Common myeloid progenitor, CD34-positive (primary cell): Measurements from ENCODE around the gene TSPAN5.

Experiments used
- CTCF ChIA-PET: fragments of 350-600 bp; sonication (Branson Sonifier 250); formaldehyde crosslinking; loops from one replicate; lab custom pipeline; 2021; ENCODE audit warnings: antibody characterized with exemption; lab: Charles Lee
- POLR2A ChIA-PET: fragments of 350-600 bp; sonication (Branson Sonifier 250); formaldehyde crosslinking; loops from one replicate; lab custom pipeline; 2021; ENCODE audit warnings: antibody characterized with exemption; lab: Charles Lee
- DNase-seq, 3 donors: peaks; one replicate each; pipeline versions ENCODE4 v3.0.0 to v3.0.0-alpha.2; 2013
- H3K27ac ChIP-seq, 2 experiments: 1 replicate in 1 of 2; 2 replicates in 1 of 2; pipeline ENCODE4 v1.7.0; 2013; ENCODE audit warnings: inconsistent platforms in 2 of 2, low read length in 2 of 2, mild to moderate bottlenecking in 2 of 2, low read depth in 1 of 2, moderate library complexity in 1 of 2; ENCODE audit not compliant: severe bottlenecking in 2 of 2, insufficient read depth in 1 of 2, poor library complexity in 1 of 2
- H3K27me3 ChIP-seq, 5 experiments: replicated peaks in 2 of 5; 1 replicate in 3 of 5; 2 replicates in 2 of 5; pipeline versions ENCODE4 v1.6.1 to v1.7.0; 2013; ENCODE audit warnings: low read length in 4 of 5, mild to moderate bottlenecking in 2 of 5, moderate library complexity in 2 of 5, inconsistent platforms in 1 of 5; ENCODE audit not compliant: insufficient read depth in 5 of 5, control insufficient read depth in 4 of 5
- H3K36me3 ChIP-seq, 4 experiments: 1 replicate in 2 of 4; 2 replicates in 2 of 4; pipeline versions ENCODE4 v1.6.1 to v1.7.0; 2013; ENCODE audit warnings: low read length in 3 of 4, control low read depth in 1 of 4, mild to moderate bottlenecking in 1 of 4; ENCODE audit not compliant: control insufficient read depth in 4 of 4, insufficient read depth in 4 of 4
- H3K4me1 ChIP-seq, 4 experiments: 1 replicate in 3 of 4; 2 replicates in 1 of 4; pipeline versions ENCODE4 v1.6.1 to v1.7.1; 2013; ENCODE audit warnings: low read length in 3 of 4, mild to moderate bottlenecking in 3 of 4, control low read depth in 1 of 4, inconsistent platforms in 1 of 4, moderate library complexity in 1 of 4; ENCODE audit not compliant: control insufficient read depth in 4 of 4, insufficient read depth in 4 of 4; ENCODE audit errors: control extremely low read depth in 1 of 4
- H3K4me3 ChIP-seq, 7 experiments: 1 replicate in 4 of 7; 2 replicates in 3 of 7; pipeline versions ENCODE4 v1.5.1 to v1.7.0; 2013; ENCODE audit warnings: mild to moderate bottlenecking in 7 of 7, low read length in 6 of 7, moderate library complexity in 6 of 7, inconsistent platforms in 2 of 7, low read depth in 2 of 7, control low read depth in 1 of 7; ENCODE audit not compliant: insufficient read depth in 4 of 7, control insufficient read depth in 1 of 7; ENCODE audit errors: extremely low read depth in 1 of 7
- H3K9me3 ChIP-seq, 5 experiments: 1 replicate in 4 of 5; 2 replicates in 1 of 5; pipeline versions ENCODE4 v1.6.1 to v1.7.1; 2013; ENCODE audit warnings: low read length in 4 of 5, mild to moderate bottlenecking in 2 of 5, inconsistent platforms in 1 of 5, low read depth in 1 of 5, moderate library complexity in 1 of 5; ENCODE audit not compliant: control insufficient read depth in 4 of 5, insufficient read depth in 2 of 5; ENCODE audit errors: control extremely low read depth in 1 of 5
- WGBS: methylation state at CpG from one replicate; pipeline ENCODE4 v1.1.5; 2013; ENCODE audit not compliant: insufficient coverage; 5-methylcytosine and 5-hydroxymethylcytosine counted together

The TSPAN5 gene

DNA sequence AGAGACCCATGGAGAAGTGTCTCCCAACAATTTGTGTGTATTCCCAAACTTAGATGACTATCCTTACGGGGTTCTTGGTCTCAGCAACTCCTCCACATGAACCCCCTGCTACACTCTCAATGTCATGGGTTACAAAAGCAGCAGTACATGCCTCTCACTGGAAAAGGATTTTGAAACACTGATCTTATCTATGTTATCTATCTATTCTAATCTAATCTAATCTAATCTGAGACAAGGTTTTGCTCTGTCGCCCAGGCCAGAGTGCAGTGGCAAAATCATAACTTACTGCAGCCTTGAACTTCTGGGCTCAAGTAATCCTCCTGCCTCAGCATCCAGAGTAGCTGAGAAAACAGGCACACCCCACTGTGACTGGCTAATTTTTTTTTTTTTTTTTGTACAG lies 19.3 kb downstream of the TSPAN5 start:
- DNase-seq, result no peak
- CTCF ChIA-PET, result interaction anchor here (1.2 kb wide), 1 partner anchor 9 kb away, joined by 4 read pairs; no protein-coding TSS in a partner anchor
- H3K27me3 ChIP-seq, result no peaks in the 10 kb centered on the region
- no peaks in the 10 kb centered on the region for H3K36me3 ChIP-seq
- POLR2A ChIA-PET, result no interaction called here
- H3K9me3 ChIP-seq, result no peaks in the 10 kb centered on the region
- WGBS, result 100% methylated on average over 2 of the region's 2 CpGs
- H3K27ac ChIP-seq, result no peak overlapping the region
- H3K4me1 ChIP-seq, result no peaks in the 10 kb centered on the region
- no peak overlapping the region for H3K4me3 ChIP-seq

DNA sequence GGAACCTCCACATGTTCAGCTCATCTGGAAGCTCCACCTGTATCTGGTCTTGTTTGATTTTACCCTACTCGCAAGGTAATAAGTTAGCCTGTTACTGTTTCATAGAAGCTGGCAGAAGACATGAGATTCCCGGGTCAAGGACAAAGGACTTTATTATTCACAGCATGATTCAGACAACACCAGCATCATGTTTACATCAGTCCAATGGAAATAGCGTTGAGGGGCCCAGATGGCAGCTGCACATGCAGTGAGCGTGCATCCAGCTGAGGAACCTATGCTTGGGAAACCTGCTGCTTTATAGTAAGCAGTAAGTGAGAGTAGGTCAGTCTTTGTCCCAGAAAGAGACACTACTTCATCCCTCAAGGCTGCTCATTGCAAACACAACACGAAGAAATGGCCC lies 19.8 kb downstream of the TSPAN5 start:
- no peaks in the 10 kb centered on the region for H3K36me3 ChIP-seq
- POLR2A ChIA-PET, result no interaction called here
- H3K9me3 ChIP-seq, result no peaks in the 10 kb centered on the region
- CTCF ChIA-PET, result no interaction called here
- no peak for DNase-seq
- no peak overlapping the region for H3K27ac ChIP-seq
- no peak overlapping the region for H3K4me3 ChIP-seq
- 90% methylated on average over 2 of the region's 5 CpGs for WGBS
- H3K27me3 ChIP-seq, result no peaks in the 10 kb centered on the region
- no peaks in the 10 kb centered on the region for H3K4me1 ChIP-seq

DNA sequence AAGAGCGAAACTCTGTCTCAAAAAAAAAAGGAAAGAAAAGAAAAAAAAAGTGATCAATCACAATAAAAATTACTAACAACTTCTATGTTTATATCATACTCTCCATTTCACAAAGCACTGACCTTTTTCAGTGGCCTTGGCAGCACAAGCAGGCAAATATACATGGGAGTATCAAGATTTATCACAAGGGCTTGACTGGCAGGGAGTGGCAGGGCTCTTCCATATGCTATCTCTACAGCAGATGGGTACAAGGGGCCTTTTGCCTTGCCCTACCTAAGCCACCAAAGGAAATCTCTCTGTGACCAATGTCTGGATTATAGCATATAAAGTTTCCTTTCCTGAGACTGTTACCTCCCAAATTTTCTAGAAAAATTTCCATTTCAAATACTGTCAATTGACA lies 24.4 kb downstream of the TSPAN5 start:
- ChIA-PET CTCF (no interaction called here), POLR2A (no interaction called here)
- Histone ChIP-seq H3K27ac (no peak overlapping the region), H3K36me3 (no peaks in the 10 kb centered on the region), H3K9me3 (no peaks in the 10 kb centered on the region), H3K27me3 (no peaks in the 10 kb centered on the region), H3K4me3 (no peak overlapping the region), H3K4me1 (no peaks in the 10 kb centered on the region)
- WGBS, result no CpG with 5 or more reads among the region's 1 CpG
- DNase-seq, result no peak

DNA sequence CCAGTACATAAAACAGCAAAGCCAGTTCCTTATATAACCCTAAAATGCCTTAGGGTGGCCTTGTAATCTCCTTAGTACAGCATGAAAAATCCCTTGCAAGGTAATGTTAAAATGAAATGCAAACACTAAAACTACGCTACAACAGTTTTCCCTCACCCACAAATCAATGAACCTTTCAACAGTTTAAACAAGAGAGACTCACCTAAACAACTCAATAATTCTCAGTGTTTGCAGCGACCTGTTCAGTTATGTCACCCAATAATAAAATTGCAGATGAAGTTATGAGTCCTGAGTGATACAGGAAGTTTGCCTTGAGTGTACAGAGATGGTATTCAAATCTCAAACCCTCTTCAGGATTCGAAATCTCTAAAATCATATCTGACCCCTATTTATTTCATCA lies 25.3 kb downstream of the TSPAN5 start:
- Histone ChIP-seq H3K36me3 (no peaks in the 10 kb centered on the region), H3K9me3 (no peaks in the 10 kb centered on the region), H3K4me1 (no peaks in the 10 kb centered on the region), H3K27me3 (no peaks in the 10 kb centered on the region), H3K27ac (no peak overlapping the region), H3K4me3 (no peak overlapping the region)
- WGBS, result 86% methylated on average over 1 of the region's 3 CpGs
- ChIA-PET POLR2A (no interaction called here), CTCF (no interaction called here)
- no peak for DNase-seq

DNA sequence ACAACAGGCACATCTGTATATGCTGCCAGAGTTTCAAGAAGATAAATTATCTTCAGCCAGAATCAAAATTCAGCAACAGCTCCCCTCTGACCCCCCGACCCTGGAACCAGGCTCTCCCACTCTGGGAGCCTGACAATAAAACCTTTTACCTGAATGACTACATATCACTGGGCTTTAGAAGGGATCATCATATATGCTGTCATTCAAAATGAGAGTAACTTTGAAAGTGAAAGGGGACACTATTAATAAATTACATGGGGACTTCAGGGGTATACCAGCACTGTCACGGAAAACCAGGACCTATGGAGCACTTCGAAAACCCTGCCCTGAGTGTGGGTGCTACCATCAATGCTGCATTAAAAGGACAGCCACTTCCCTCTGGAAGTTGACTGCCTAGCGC lies 26.2 kb downstream of the TSPAN5 start:
- H3K4me1 ChIP-seq, result no peaks in the 10 kb centered on the region
- 100% methylated on average over 2 of the region's 4 CpGs for WGBS
- H3K27me3 ChIP-seq, result no peaks in the 10 kb centered on the region
- DNase-seq, result no peak
- no peaks in the 10 kb centered on the region for H3K9me3 ChIP-seq
- ChIA-PET POLR2A (no interaction called here), CTCF (no interaction called here)
- no peak overlapping the region for H3K4me3 ChIP-seq
- no peaks in the 10 kb centered on the region for H3K36me3 ChIP-seq
- H3K27ac ChIP-seq, result no peak overlapping the region

DNA sequence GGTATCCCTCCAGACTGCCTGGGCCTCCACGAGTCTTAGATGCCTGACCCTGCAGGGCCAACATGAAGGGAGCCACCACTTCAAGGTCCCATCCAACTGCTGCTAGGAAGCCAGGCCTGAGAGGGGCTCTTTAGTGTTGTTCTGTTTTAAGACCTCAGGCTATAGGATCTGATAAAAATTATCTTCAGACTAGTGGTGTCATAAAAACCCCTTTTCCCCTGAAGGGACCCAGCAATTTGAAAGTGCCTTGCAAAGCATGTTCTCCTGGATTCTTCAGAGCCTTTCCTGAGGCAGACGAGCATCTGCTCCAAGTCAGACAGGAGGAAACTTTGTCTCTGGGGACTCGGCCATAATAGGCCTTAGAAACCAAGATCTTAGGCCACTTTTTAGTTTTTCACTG lies 26.9 kb downstream of the TSPAN5 start:
- POLR2A ChIA-PET, result no interaction called here
- Histone ChIP-seq H3K27me3 (no peaks in the 10 kb centered on the region), H3K4me1 (no peaks in the 10 kb centered on the region), H3K27ac (no peak overlapping the region), H3K9me3 (no peaks in the 10 kb centered on the region), H3K4me3 (no peak overlapping the region), H3K36me3 (no peaks in the 10 kb centered on the region)
- no peak for DNase-seq
- CTCF ChIA-PET, result no interaction called here
- WGBS, result 90% methylated on average over 3 of the region's 3 CpGs

DNA sequence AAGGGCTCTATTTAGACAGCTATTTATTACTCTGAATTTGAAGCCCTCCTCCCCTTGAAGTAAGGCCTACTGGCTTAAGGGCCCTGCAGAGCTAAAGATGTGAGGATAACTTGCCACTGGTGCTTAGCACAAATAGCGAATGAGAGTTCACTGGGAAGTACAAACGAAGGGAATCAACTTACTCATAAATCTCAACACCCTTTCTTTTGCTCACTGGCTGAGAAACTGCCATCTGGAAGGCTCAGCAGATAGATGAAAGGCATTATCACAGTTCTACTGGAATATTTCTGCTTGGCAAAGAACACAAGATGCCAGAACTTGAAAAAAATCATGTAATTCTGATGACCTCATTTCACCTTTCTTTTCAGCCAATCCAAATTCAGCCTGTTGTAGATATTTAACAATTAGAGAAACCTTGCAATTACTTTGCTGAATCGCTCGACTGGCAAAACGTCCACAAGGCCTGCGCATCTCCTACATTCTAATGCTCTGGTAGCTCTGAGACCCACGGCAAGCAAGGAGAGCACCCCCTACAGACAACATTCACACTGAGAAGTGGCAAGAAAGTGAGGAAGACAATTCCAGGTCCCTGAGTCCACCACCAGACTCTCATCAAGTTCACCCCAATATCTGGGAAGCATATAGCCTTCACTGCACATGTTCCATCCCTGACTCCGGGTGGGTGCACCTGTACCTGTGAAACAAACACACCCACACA lies 27.5 kb downstream of the TSPAN5 start:
- peaks cover 0 to 3% (median 0%) of the 10 kb centered on the region in 4 experiments for H3K4me1 ChIP-seq
- ChIA-PET CTCF (interaction anchor here (1.1 kb wide), 1 partner anchor 13 kb away, joined by 3 read pairs; no protein-coding TSS in a partner anchor), POLR2A (no interaction called here)
- WGBS, result 100% methylated on average over 6 of the region's 8 CpGs
- no peaks in the 10 kb centered on the region for H3K27me3 ChIP-seq
- H3K36me3 ChIP-seq, result no peaks in the 10 kb centered on the region
- DNase-seq, result no peak
- H3K9me3 ChIP-seq, result no peaks in the 10 kb centered on the region
- H3K4me3 ChIP-seq, result no peak overlapping the region
- H3K27ac ChIP-seq, result no peak overlapping the region
